ENCODE data around the gene VPS37D.

Gene VPS37D

GRCh38 chr7:73700069-73700423, 32.4 kb downstream of the VPS37D start:
- no peak overlapping the region for H3K4me2 ChIP-seq (ENCODE audit: low read depth, low read length)
- no peaks in the 10 kb centered on the region for H3K27me3 ChIP-seq (replicated peaks; ENCODE audit: insufficient read depth, low read length)
- H2AFZ ChIP-seq (ENCODE audit: low read length) = no peak overlapping the region
- H3K27ac ChIP-seq (ENCODE audit: low read length) = no peak overlapping the region
- no peaks in the 10 kb centered on the region; the same call in 1 of the 2 replicates for H3F3A ChIP-seq (ENCODE audit: insufficient read depth, low read length)
- H3K36me3 ChIP-seq (replicated peaks; ENCODE audit: insufficient read depth, low read length) = no peaks in the 10 kb centered on the region; the same call in 1 of the 2 replicates
- no peaks in the 10 kb centered on the region for H3K9me2 ChIP-seq (replicated peaks; ENCODE audit: insufficient read depth, low read length)
- H3K79me2 ChIP-seq (ENCODE audit: low read length) = no peaks in the 10 kb centered on the region
- no peaks in the 10 kb centered on the region for H3K4me1 ChIP-seq (ENCODE audit: low read length)
- TF ChIP-seq EZH2 (optimal IDR thresholded peaks at IDR 0.05; ENCODE audit: low read depth, low read length) (no peak), EZH2phosphoT487 (IDR thresholded peaks at IDR 0.05; ENCODE audit: low read length) (no peak)
- TF ChIP-seq, protein P1, sequence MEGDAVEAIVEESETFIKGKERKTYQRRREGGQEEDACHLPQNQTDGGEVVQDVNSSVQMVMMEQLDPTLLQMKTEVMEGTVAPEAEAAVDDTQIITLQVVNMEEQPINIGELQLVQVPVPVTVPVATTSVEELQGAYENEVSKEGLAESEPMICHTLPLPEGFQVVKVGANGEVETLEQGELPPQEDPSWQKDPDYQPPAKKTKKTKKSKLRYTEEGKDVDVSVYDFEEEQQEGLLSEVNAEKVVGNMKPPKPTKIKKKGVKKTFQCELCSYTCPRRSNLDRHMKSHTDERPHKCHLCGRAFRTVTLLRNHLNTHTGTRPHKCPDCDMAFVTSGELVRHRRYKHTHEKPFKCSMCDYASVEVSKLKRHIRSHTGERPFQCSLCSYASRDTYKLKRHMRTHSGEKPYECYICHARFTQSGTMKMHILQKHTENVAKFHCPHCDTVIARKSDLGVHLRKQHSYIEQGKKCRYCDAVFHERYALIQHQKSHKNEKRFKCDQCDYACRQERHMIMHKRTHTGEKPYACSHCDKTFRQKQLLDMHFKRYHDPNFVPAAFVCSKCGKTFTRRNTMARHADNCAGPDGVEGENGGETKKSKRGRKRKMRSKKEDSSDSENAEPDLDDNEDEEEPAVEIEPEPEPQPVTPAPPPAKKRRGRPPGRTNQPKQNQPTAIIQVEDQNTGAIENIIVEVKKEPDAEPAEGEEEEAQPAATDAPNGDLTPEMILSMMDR (IDR thresholded peaks at IDR 0.05; ENCODE audit: low read length) = no peak
- H3K9ac ChIP-seq (ENCODE audit: low read length) = no peak overlapping the region
- no peak overlapping the region for H3K4me3 ChIP-seq (ENCODE audit: low read length)
- no peaks in the 10 kb centered on the region for H3K9me3 ChIP-seq (replicated peaks; ENCODE audit: insufficient read depth, low read length)
- no peak for DNase-seq
- no peaks in the 10 kb centered on the region; the same call in 1 of the 2 replicates for H4K20me1 ChIP-seq (ENCODE audit: insufficient read depth, low read length)

DNA sequence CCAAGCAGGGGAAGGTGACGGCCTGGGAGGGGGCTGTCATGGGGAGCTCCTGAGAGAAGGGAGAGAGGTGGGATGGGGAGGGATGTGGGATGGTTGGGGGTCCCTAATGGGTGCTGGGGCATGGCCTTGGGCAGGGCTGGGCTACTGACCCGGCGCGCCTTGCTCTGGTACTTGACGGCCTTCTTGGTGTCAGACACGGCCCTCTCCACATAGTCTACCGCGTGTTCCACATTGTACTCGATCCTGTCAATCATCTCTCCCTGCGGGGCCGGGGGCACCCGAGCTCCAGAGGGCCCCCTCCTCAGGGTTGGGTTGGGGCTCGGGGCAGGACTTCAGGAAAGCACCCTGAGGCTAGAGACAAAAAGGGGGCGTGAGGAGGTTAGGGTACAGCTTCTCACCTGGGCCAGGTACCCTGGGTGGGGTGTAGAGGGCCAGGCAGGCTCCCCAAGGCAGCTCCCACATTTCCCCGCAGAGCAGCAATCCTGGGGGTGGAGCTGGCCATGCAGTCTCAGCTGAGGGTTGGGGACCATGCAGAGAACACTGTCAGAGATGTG, 33.0 kb downstream of the VPS37D start:
- no peak overlapping the region for H3K4me3 ChIP-seq (ENCODE audit: low read length)
- no peak overlapping the region for H3K4me2 ChIP-seq (ENCODE audit: low read depth, low read length)
- H2AFZ ChIP-seq (ENCODE audit: low read length) = no peak overlapping the region
- no peaks in the 10 kb centered on the region; the same call in 1 of the 2 replicates for H4K20me1 ChIP-seq (ENCODE audit: insufficient read depth, low read length)
- no peaks in the 10 kb centered on the region for H3K27me3 ChIP-seq (replicated peaks; ENCODE audit: insufficient read depth, low read length)
- H3F3A ChIP-seq (ENCODE audit: insufficient read depth, low read length) = no peaks in the 10 kb centered on the region; the same call in 1 of the 2 replicates
- H3K4me1 ChIP-seq (ENCODE audit: low read length) = no peaks in the 10 kb centered on the region
- no peaks in the 10 kb centered on the region; the same call in 1 of the 2 replicates for H3K36me3 ChIP-seq (replicated peaks; ENCODE audit: insufficient read depth, low read length)
- no peak overlapping the region for H3K27ac ChIP-seq (ENCODE audit: low read length)
- no peak for DNase-seq
- H3K79me2 ChIP-seq (ENCODE audit: low read length) = no peaks in the 10 kb centered on the region
- H3K9ac ChIP-seq (ENCODE audit: low read length) = no peak overlapping the region
- no peaks in the 10 kb centered on the region for H3K9me2 ChIP-seq (replicated peaks; ENCODE audit: insufficient read depth, low read length)
- no peak for TF ChIP-seq EZH2 (optimal IDR thresholded peaks at IDR 0.05; ENCODE audit: low read depth, low read length)
- TF ChIP-seq EZH2phosphoT487 (IDR thresholded peaks at IDR 0.05; ENCODE audit: low read length) = no peak
- TF ChIP-seq, protein P1 (IDR thresholded peaks at IDR 0.05; ENCODE audit: low read length) = no peak
- no peaks in the 10 kb centered on the region for H3K9me3 ChIP-seq (replicated peaks; ENCODE audit: insufficient read depth, low read length)

- Histone ChIP-seq H3K4me2 (ENCODE audit: low read depth, low read length) (no peak overlapping the region), H3F3A (ENCODE audit: insufficient read depth, low read length) (no peaks in the 10 kb centered on the region; the same call in 1 of the 2 replicates), H4K20me1 (ENCODE audit: insufficient read depth, low read length) (no peaks in the 10 kb centered on the region; the same call in 1 of the 2 replicates), H3K27ac (ENCODE audit: low read length) (no peak overlapping the region), H3K27me3 (replicated peaks; ENCODE audit: insufficient read depth, low read length) (no peaks in the 10 kb centered on the region), H3K4me1 (ENCODE audit: low read length) (no peaks in the 10 kb centered on the region), H3K79me2 (ENCODE audit: low read length) (no peaks in the 10 kb centered on the region), H3K4me3 (ENCODE audit: low read length) (no peak overlapping the region), H3K9me3 (replicated peaks; ENCODE audit: insufficient read depth, low read length) (no peaks in the 10 kb centered on the region), H3K9ac (ENCODE audit: low read length) (no peak overlapping the region), H2AFZ (ENCODE audit: low read length) (no peak overlapping the region), H3K9me2 (replicated peaks; ENCODE audit: insufficient read depth, low read length) (no peaks in the 10 kb centered on the region), H3K36me3 (replicated peaks; ENCODE audit: insufficient read depth, low read length) (no peaks in the 10 kb centered on the region)
- no peak for TF ChIP-seq EZH2 (optimal IDR thresholded peaks at IDR 0.05; ENCODE audit: low read depth, low read length)
- TF ChIP-seq, protein P1 (IDR thresholded peaks at IDR 0.05; ENCODE audit: low read length) = peak; percentile 49
- no peak for TF ChIP-seq EZH2phosphoT487 (IDR thresholded peaks at IDR 0.05; ENCODE audit: low read length)
- DNase-seq = no peak
These were observed 33.8 kb downstream of the VPS37D start for GRCh38 chr7:73701357-73701995.
